Measurements from ENCODE around the gene RBM33.

DNA sequence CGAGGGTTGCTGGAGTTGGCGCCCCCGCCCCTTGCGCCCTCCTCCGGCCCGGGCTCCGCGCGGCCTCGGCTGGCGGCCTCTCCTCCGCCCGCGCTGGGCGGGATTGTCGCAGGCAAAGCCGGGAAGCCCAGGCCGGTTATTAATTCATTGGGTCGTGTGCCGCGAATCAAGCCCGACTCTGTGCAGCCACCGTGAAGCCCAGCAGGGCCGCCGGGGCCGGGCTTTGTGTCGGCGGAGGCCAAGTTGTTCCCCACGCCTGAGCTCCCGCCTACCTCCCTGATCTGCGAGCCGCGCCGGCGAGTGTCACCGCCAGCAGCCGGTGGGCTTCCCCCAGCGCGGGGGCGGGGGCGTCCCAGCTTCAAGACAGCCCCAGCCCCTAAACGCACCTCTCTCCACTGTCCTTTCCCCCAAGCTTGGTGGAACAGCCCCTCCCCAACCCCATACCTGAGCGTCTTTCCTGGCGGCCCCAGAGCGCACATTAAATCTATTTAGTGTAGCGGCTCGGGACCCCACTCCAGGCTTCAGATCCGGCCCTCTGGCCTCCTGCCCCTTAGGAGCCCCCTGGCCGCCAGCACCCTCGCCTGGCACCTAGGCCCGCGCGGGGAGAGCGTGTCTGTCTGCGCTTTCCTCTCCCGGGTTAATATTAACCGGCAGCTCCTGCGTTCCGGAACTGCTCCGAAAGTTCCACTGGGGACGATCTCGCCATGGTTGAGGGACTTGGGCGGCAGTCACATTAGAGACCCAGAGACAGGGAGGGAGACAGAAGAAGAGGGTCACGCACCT is 164.3 kb downstream of the RBM33 start:
- TF ChIP-seq, protein P1, sequence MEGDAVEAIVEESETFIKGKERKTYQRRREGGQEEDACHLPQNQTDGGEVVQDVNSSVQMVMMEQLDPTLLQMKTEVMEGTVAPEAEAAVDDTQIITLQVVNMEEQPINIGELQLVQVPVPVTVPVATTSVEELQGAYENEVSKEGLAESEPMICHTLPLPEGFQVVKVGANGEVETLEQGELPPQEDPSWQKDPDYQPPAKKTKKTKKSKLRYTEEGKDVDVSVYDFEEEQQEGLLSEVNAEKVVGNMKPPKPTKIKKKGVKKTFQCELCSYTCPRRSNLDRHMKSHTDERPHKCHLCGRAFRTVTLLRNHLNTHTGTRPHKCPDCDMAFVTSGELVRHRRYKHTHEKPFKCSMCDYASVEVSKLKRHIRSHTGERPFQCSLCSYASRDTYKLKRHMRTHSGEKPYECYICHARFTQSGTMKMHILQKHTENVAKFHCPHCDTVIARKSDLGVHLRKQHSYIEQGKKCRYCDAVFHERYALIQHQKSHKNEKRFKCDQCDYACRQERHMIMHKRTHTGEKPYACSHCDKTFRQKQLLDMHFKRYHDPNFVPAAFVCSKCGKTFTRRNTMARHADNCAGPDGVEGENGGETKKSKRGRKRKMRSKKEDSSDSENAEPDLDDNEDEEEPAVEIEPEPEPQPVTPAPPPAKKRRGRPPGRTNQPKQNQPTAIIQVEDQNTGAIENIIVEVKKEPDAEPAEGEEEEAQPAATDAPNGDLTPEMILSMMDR (IDR thresholded peaks at IDR 0.05; ENCODE audit: borderline replicate concordance, extremely low read depth, low read length, poor library complexity, severe bottlenecking) = no peak
- no peak for TF ChIP-seq EZH2 (IDR thresholded peaks at IDR 0.05; ENCODE audit: borderline replicate concordance, low read depth, low read length, severe bottlenecking)
